ENCODE measurements around the gene TMPRSS6. TPM values are rescaled to one million over a fixed set of nuclear protein-coding genes. Genes with fewer than 3 reads are reported as not detected.

The TMPRSS6 gene
- total RNA-seq, 2 donors from 2014 or later: 0.22 to 0.31 TPM

- H3K36me3 ChIP-seq (ENCODE audit: control insufficient read depth, insufficient read depth, low read length): no peaks in the 10 kb centered on the region
- peaks cover 3% of the 10 kb centered on the region for H3K4me1 ChIP-seq (ENCODE audit: control insufficient read depth, insufficient read depth, low read length)
- H3K27me3 ChIP-seq (ENCODE audit: control insufficient read depth, insufficient read depth, low read length, poor library complexity, severe bottlenecking): no peaks in the 10 kb centered on the region
- no peaks in the 10 kb centered on the region for H3K9me3 Mint-ChIP-seq
- H3K36me3 Mint-ChIP-seq (ENCODE audit: low read depth): no peaks in the 10 kb centered on the region
- no peaks in the 10 kb centered on the region for H3K9me3 ChIP-seq (ENCODE audit: control insufficient read depth, low read length)
- H3K4me3 ChIP-seq (ENCODE audit: low read length): no peak overlapping the region
- H3K27ac ChIP-seq (ENCODE audit: low read depth, low read length): no peak overlapping the region
- 80 to 84% methylated on average over 8 of the region's 8 CpGs for WGBS, 2 experiments (ENCODE audit: insufficient coverage in 1 of 2, insufficient read length in 1 of 2)
- no peak overlapping the region for H3K27ac Mint-ChIP-seq
- H3K4me1 Mint-ChIP-seq: peaks cover 7% of the 10 kb centered on the region
- no peak for DNase-seq
- H3K27me3 Mint-ChIP-seq (ENCODE audit: insufficient read depth): no peaks in the 10 kb centered on the region
- no peak overlapping the region for H3K4me3 Mint-ChIP-seq
- no peak for TF ChIP-seq CTCF (conservative IDR thresholded peaks at IDR 0.05)
- no peak overlapping the region for H3K9ac ChIP-seq (ENCODE audit: extremely low read depth, low read length, poor library complexity, severe bottlenecking)
Observed at GRCh38 chr22:37113757-37114156, 4.2 kb upstream of the TMPRSS6 start.

DNA sequence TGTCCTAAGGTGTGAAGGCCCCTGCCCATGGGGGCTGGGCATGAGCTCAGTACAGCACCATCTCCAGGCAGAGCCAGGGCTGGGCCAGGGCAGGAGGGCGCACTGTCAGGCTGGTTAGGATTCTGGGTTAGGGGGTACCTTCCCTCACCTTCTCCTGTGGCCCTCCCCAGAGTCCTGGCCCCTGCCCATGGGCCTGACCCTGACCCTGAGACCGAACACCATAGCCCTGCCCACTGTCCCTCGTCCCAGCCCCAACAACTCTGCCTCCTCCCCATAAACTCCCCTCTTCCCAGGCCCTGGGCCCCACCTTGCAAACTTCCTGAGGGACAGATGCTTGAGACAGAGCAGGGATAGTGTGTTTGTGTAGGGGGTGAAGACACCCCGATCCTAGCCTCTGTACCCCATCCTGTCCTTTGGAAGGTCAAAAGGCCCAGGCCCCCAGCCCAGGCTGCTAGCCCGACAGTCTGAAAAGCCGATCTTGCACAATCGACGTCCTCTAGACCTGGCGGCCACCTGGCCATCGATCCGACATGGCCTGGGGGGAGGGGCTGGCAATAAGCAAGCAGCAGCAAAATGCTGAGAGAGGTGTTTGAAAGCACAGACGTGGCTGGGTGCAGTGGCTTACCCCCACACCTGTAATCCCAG, 2.7 kb upstream of the TMPRSS6 start:
- Histone ChIP-seq H3K36me3 (ENCODE audit: control insufficient read depth, insufficient read depth, low read length) (no peaks in the 10 kb centered on the region), H3K27me3 (ENCODE audit: control insufficient read depth, insufficient read depth, low read length, poor library complexity, severe bottlenecking) (no peaks in the 10 kb centered on the region), H3K9me3 (ENCODE audit: control insufficient read depth, low read length) (no peaks in the 10 kb centered on the region), H3K4me3 (ENCODE audit: low read length) (no peak overlapping the region), H3K27ac (ENCODE audit: low read depth, low read length) (no peak overlapping the region), H3K4me1 (ENCODE audit: control insufficient read depth, insufficient read depth, low read length) (peaks cover 3% of the 10 kb centered on the region), H3K9ac (ENCODE audit: extremely low read depth, low read length, poor library complexity, severe bottlenecking) (no peak overlapping the region)
- Mint-ChIP-seq H3K27me3 (ENCODE audit: insufficient read depth) (peaks cover 1% of the 10 kb centered on the region), H3K27ac (no peak overlapping the region), H3K4me3 (no peak overlapping the region), H3K4me1 (peaks cover 6% of the 10 kb centered on the region), H3K36me3 (ENCODE audit: low read depth) (no peaks in the 10 kb centered on the region), H3K9me3 (no peaks in the 10 kb centered on the region)
- 92 to 94% methylated on average over 2 to 12 of the region's 12 CpGs for WGBS, 2 experiments (ENCODE audit: insufficient coverage in 1 of 2, insufficient read length in 1 of 2)
- no peak for TF ChIP-seq CTCF (conservative IDR thresholded peaks at IDR 0.05)
- no peak for DNase-seq

DNA sequence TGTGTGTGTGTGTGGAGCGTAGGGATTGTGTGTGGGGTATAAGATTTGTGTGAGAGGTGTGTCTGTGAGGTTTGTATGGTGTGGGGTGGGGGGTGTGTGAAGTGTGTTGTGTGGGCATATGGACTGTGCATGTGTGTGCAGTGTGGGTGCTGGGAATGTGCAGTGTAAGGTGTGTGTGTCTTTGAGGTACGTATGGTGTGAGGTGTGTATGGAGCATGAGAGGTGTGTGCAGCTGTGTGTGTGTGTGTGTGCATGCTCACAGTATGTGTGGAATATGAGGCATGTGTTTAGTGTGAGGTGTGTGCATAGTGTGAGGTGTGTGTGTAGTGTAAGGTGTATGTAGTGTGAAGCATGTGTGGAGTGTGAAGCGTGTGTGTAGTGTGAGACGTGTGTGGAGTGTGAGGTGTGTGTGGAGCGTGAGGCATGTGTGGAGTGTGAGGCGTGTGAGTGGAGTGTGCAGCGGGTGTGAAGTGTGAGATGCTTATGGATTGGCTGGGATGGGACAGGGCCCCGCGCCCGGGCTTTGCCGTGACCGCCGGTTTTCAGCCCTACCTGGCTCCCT, 1.7 kb upstream of the TMPRSS6 start:
- DNase-seq: no peak
- peaks cover 6% of the 10 kb centered on the region for H3K4me1 Mint-ChIP-seq
- no peak overlapping the region for H3K27ac Mint-ChIP-seq
- H3K27me3 Mint-ChIP-seq (ENCODE audit: insufficient read depth): peaks cover 1% of the 10 kb centered on the region
- H3K9me3 Mint-ChIP-seq: no peaks in the 10 kb centered on the region
- no peak for TF ChIP-seq CTCF (conservative IDR thresholded peaks at IDR 0.05)
- H3K4me3 ChIP-seq (ENCODE audit: low read length): no peak overlapping the region
- no peaks in the 10 kb centered on the region for H3K27me3 ChIP-seq (ENCODE audit: control insufficient read depth, insufficient read depth, low read length, poor library complexity, severe bottlenecking)
- H3K4me3 Mint-ChIP-seq: no peak overlapping the region
- no peaks in the 10 kb centered on the region for H3K9me3 ChIP-seq (ENCODE audit: control insufficient read depth, low read length)
- H3K4me1 ChIP-seq (ENCODE audit: control insufficient read depth, insufficient read depth, low read length): peaks cover 3% of the 10 kb centered on the region
- H3K36me3 ChIP-seq (ENCODE audit: control insufficient read depth, insufficient read depth, low read length): no peaks in the 10 kb centered on the region
- no peak overlapping the region for H3K9ac ChIP-seq (ENCODE audit: extremely low read depth, low read length, poor library complexity, severe bottlenecking)
- H3K36me3 Mint-ChIP-seq (ENCODE audit: low read depth): no peaks in the 10 kb centered on the region
- WGBS, 2 experiments (ENCODE audit: insufficient coverage in 1 of 2, insufficient read length in 1 of 2): 92 to 97% methylated on average over 11 to 13 of the region's 13 CpGs
- H3K27ac ChIP-seq (ENCODE audit: low read depth, low read length): no peak overlapping the region

Measured in endodermal cell (in vitro differentiated cells).